ENCODE measurements around the gene GLIS1.

The GLIS1 gene

DNA sequence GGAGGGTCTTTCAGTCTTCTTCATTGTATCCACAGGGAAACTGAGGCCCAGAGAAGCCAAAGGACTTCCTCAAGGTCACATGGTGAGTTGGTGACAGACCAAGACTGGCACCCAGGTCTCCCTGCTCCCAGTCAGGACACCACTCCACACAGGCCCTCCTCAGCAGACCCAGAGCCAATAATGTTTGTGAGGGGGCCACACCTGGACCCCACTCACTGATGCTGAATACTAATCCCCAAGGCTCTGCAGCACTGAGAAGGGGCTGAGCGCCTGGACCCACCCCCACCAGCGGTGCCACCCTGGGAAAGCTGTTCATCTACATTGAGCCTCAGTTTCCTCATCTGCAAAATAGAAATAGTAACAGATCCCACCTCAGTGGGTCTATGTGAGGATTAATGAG lies 79.5 kb downstream of the GLIS1 start:
- DNase-seq (ENCODE audit: low spot score), result no peak
- Histone ChIP-seq H3K4me3 (ENCODE audit: severe bottlenecking) (no peak overlapping the region), H3K36me3 (ENCODE audit: low read depth) (no peaks in the 10 kb centered on the region), H3K4me1 (ENCODE audit: insufficient read depth, poor library complexity, severe bottlenecking) (no peaks in the 10 kb centered on the region), H3K27me3 (ENCODE audit: insufficient read depth, poor library complexity, severe bottlenecking) (no peaks in the 10 kb centered on the region), H3K9me3 (ENCODE audit: severe bottlenecking) (no peaks in the 10 kb centered on the region), H3K27ac (ENCODE audit: poor library complexity, severe bottlenecking) (no peak overlapping the region)
- TF ChIP-seq, protein P1, sequence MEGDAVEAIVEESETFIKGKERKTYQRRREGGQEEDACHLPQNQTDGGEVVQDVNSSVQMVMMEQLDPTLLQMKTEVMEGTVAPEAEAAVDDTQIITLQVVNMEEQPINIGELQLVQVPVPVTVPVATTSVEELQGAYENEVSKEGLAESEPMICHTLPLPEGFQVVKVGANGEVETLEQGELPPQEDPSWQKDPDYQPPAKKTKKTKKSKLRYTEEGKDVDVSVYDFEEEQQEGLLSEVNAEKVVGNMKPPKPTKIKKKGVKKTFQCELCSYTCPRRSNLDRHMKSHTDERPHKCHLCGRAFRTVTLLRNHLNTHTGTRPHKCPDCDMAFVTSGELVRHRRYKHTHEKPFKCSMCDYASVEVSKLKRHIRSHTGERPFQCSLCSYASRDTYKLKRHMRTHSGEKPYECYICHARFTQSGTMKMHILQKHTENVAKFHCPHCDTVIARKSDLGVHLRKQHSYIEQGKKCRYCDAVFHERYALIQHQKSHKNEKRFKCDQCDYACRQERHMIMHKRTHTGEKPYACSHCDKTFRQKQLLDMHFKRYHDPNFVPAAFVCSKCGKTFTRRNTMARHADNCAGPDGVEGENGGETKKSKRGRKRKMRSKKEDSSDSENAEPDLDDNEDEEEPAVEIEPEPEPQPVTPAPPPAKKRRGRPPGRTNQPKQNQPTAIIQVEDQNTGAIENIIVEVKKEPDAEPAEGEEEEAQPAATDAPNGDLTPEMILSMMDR (IDR thresholded peaks at IDR 0.05; ENCODE audit: poor library complexity, severe bottlenecking), result no peak
- no peak for ATAC-seq (ENCODE audit: low read depth)

DNA sequence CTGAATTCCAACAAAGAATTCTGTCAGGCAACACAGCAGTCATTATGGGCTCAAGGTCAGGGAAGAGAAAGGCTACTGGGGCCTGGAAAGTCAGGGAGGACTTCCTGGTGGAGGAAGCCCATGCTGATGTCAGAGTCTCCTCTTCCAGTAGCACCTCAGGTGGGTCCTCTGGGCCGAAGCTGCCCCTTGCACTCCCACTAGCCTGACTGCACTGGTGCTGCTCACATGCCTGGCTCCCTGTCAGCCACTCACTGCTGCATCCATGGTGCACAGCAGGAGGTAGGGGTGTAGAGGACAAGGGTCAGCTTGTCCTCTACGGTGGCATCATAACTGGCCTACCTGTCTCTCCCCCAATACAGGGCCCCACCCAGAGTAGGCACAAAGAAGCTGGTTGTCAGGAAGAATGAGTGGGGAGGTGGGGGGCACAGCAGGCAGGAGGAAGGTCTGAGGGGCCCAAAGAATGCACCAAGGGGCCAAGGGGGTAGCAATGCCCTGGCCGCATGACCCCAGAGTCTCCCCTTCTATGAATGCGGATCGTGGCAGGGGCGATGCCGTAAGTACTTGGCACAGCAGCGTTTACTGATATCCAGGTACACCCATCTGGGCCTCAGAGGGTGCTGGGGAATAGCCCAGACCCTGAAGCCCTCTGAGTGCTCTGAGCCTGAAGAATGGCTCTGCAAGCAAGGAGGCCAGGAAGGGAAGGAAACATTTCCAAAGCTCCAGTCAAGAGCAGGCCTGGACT lies 80.3 kb downstream of the GLIS1 start:
- Histone ChIP-seq H3K27me3 (ENCODE audit: insufficient read depth, poor library complexity, severe bottlenecking) (no peaks in the 10 kb centered on the region), H3K4me1 (ENCODE audit: insufficient read depth, poor library complexity, severe bottlenecking) (no peaks in the 10 kb centered on the region), H3K9me3 (ENCODE audit: severe bottlenecking) (no peaks in the 10 kb centered on the region), H3K36me3 (ENCODE audit: low read depth) (no peaks in the 10 kb centered on the region), H3K4me3 (ENCODE audit: severe bottlenecking) (no peak overlapping the region), H3K27ac (ENCODE audit: poor library complexity, severe bottlenecking) (no peak overlapping the region)
- DNase-seq (ENCODE audit: low spot score) (no peak), ATAC-seq (ENCODE audit: low read depth) (peak; percentile 41; the same call in 1 of the 3 replicates)
- TF ChIP-seq, protein P1 (IDR thresholded peaks at IDR 0.05; ENCODE audit: poor library complexity, severe bottlenecking), result no peak

- no peaks in the 10 kb centered on the region for H3K36me3 ChIP-seq (ENCODE audit: low read depth)
- H3K27ac ChIP-seq (ENCODE audit: poor library complexity, severe bottlenecking), result no peak overlapping the region
- ATAC-seq (ENCODE audit: low read depth) (no peak), DNase-seq (ENCODE audit: low spot score) (no peak)
- no peak overlapping the region for H3K4me3 ChIP-seq (ENCODE audit: severe bottlenecking)
- H3K9me3 ChIP-seq (ENCODE audit: severe bottlenecking), result no peaks in the 10 kb centered on the region
- H3K27me3 ChIP-seq (ENCODE audit: insufficient read depth, poor library complexity, severe bottlenecking), result no peaks in the 10 kb centered on the region
- no peaks in the 10 kb centered on the region for H3K4me1 ChIP-seq (ENCODE audit: insufficient read depth, poor library complexity, severe bottlenecking)
- TF ChIP-seq, protein P1 (IDR thresholded peaks at IDR 0.05; ENCODE audit: poor library complexity, severe bottlenecking), result no peak
These were observed 81.0 kb downstream of the GLIS1 start for GRCh38 chr1:53657891-53658396.

- Histone ChIP-seq H3K27ac (ENCODE audit: poor library complexity, severe bottlenecking) (no peak overlapping the region), H3K36me3 (ENCODE audit: low read depth) (no peaks in the 10 kb centered on the region), H3K9me3 (ENCODE audit: severe bottlenecking) (no peaks in the 10 kb centered on the region), H3K4me1 (ENCODE audit: insufficient read depth, poor library complexity, severe bottlenecking) (no peaks in the 10 kb centered on the region), H3K4me3 (ENCODE audit: severe bottlenecking) (no peak overlapping the region), H3K27me3 (ENCODE audit: insufficient read depth, poor library complexity, severe bottlenecking) (no peaks in the 10 kb centered on the region)
- no peak for ATAC-seq (ENCODE audit: low read depth)
- DNase-seq (ENCODE audit: low spot score), result no peak
- TF ChIP-seq, protein P1 (IDR thresholded peaks at IDR 0.05; ENCODE audit: poor library complexity, severe bottlenecking), result no peak
These were observed 81.5 kb downstream of the GLIS1 start for GRCh38 chr1:53657531-53657805.

All from RWPE2 (cell line).